Psoas muscle (tissue), 8 donors: ENCODE results near the gene OSBPL7. TPM values are rescaled to one million over a fixed set of nuclear protein-coding genes. Genes with fewer than 3 reads are reported as not detected.

Source experiments
- ATAC-seq, 4 donors: fragments of 200-7000 bp; cut with Tn5 transposase; one replicate each; pipeline ENCODE4 v1.9.1; 2020; ENCODE audit warnings: moderate library complexity in 3 of 4, mild to moderate bottlenecking in 2 of 4
- DNase-seq, 2 donors: peaks; one replicate each; pipeline ENCODE4 v3.0.0-alpha.2; 2020
- H3K27ac ChIP-seq: fragments of 200-600 bp; one replicate; pipeline ENCODE4 v1.8.0; 2022
- H3K27me3 ChIP-seq, 3 donors: fragments of 200-600 bp in 1 of 3; one replicate each; pipeline versions ENCODE4 v1.6.1 to v1.8.0; 2013 to 2022; ENCODE audit warnings: low read length in 2 of 3, mild to moderate bottlenecking in 2 of 3, moderate library complexity in 1 of 3; ENCODE audit not compliant: insufficient read depth in 3 of 3
- H3K36me3 ChIP-seq, 2 donors: fragments of 200-600 bp in 1 of 2; one replicate each; pipeline versions ENCODE4 v1.6.1 to v1.8.0; 2013 to 2022; ENCODE audit warnings: low read depth in 1 of 2, mild to moderate bottlenecking in 1 of 2, moderate library complexity in 1 of 2; ENCODE audit not compliant: insufficient read depth in 1 of 2
- H3K4me1 ChIP-seq: fragments of 200-600 bp; one replicate; pipeline ENCODE4 v1.8.0; 2022
- H3K4me3 ChIP-seq: fragments of 200-600 bp; one replicate; pipeline ENCODE4 v1.8.0; 2022; ENCODE audit warnings: mild to moderate bottlenecking
- H3K9me3 ChIP-seq: fragments of 200-600 bp; one replicate; pipeline ENCODE4 v1.8.0; 2022
- CTCF ChIP-seq: fragments of 200-600 bp; IDR thresholded peaks from one replicate; pipeline ENCODE4 v1.8.0; 2022; ENCODE audit warnings: antibody characterized with exemption
- WGBS, 3 donors: extraction: QIAGEN DNeasy Blood & Tissue Kit; methylation state at CpG; one replicate each; pipeline versions ENCODE4 v1.1.6 to v1.1.7; 2013; 5-methylcytosine and 5-hydroxymethylcytosine counted together
- intact Hi-C, 2 donors: fragments of 100-400 bp; cut with DNase I; formaldehyde crosslinking; loops; one replicate each; pipeline versions ENCODE4 v1.11.0 to v1.14.2; 2022
- polyA plus RNA-seq, 3 donors: library from polyadenylated mRNA; stranded (reverse); fragments of 200-250 nt; gene quantifications; one replicate each; pipeline ENCODE4 v1.2.3, GENCODE V29; 2013
- total RNA-seq, 4 donors: library from RNA; stranded (reverse); fragmentation: NEBNext Ultra II Directional in 2 of 4; extraction: Animal tissue kit (Norgen Biotek cat#: 25700) in 2 of 4; gene quantifications; one replicate each; pipeline versions ENCODE4 v1.2.1 to v1.2.4, GENCODE V29; 2021 to 2023
- donor health status: healthy with polysubstance abuse.
- donor health status: DM: no; HTN: no; CAD: no; lungs with moderate emphysema.
- donor health status: Bipolar disorder and iron deficiency.
- donor health status: healthy.
- donor health status: DM: yes; HTN: yes; CAD: no.
- donor health status: DM: no; HTN: no; CAD: no.
- donor health status: DM: no; HTN: no; CAD: no.
- donor health status: DM: yes; HTN: yes; CAD: no.

The OSBPL7 gene
- total and polyA plus RNA-seq, 7 donors: 0.95 to 23.4 (median 2.6) TPM

- Histone ChIP-seq H3K4me3 (no peak overlapping the region), H3K9me3 (no peaks in the 10 kb centered on the region), H3K27ac (no peak overlapping the region), H3K27me3 (peaks cover 3 to 10% (median 6%) of the 10 kb centered on the region in 3 donors), H3K4me1 (no peaks in the 10 kb centered on the region), H3K36me3 (no peaks in the 10 kb centered on the region)
- no peak for ATAC-seq
- DNase-seq: no peak
- 28 to 50% (median 33%) methylated on average over 1 of the region's 1 CpG for WGBS, 3 donors
- intact Hi-C loops: no loop called here
- no peak for TF ChIP-seq CTCF
Measured at GRCh38 chr17:47757386-47757785, 64.2 kb downstream of the OSBPL7 start.

Other genes with a start within 250 kb of the OSBPL7 start
- gene KPNB1, start 171.9 kb downstream of the OSBPL7 start, total RNA-seq: 100 to 1,000 TPM; 192 to 323 (median 227) TPM
- gene KPNB1, start 171.9 kb downstream of the OSBPL7 start, polyA plus RNA-seq: 100 to 1,000 TPM in 2 of 3 donors, 10 to 100 TPM in 1; 78.0 to 121 (median 120) TPM
- gene TBKBP1, start 127.6 kb downstream of the OSBPL7 start, total RNA-seq: 10 to 100 TPM; 14.5 to 20.6 (median 18.9) TPM
- gene TBKBP1, start 127.6 kb downstream of the OSBPL7 start, polyA plus RNA-seq: 10 to 100 TPM in 2 of 3 donors, 1 to 10 TPM in 1; 5.3 to 37.9 (median 27.4) TPM
- gene TBX21, start 88.6 kb downstream of the OSBPL7 start, total RNA-seq: under 1 TPM; 0.12 to 0.36 (median 0.19) TPM
- gene TBX21, start 88.6 kb downstream of the OSBPL7 start, polyA plus RNA-seq: under 1 TPM in 2 of 3 donors, not detected in 1; 0.04 to 0.12 TPM
- 10 to 100 TPM; 37.8 to 51.9 (median 46.3) TPM for gene MRPL10, start 9.7 kb upstream of the OSBPL7 start, total RNA-seq
- 10 to 100 TPM; 44.1 to 78.6 (median 56.1) TPM for gene MRPL10, start 9.7 kb upstream of the OSBPL7 start, polyA plus RNA-seq
- under 1 TPM in 2 of 4 donors, not detected in 2; 0.15 to 0.54 TPM for gene LRRC46, start 9.9 kb upstream of the OSBPL7 start, total RNA-seq
- gene LRRC46, start 9.9 kb upstream of the OSBPL7 start, polyA plus RNA-seq: under 1 TPM; 0.08 to 0.40 (median 0.22) TPM
- gene SCRN2, start 19.5 kb upstream of the OSBPL7 start, total RNA-seq: 10 to 100 TPM; 12.2 to 33.5 (median 19.5) TPM
- gene SCRN2, start 19.5 kb upstream of the OSBPL7 start, polyA plus RNA-seq: 10 to 100 TPM; 10.7 to 18.8 (median 15.1) TPM
- under 1 TPM in 1 of 4 donors, not detected in 3; 0.16 TPM for gene SP6, start 29.4 kb upstream of the OSBPL7 start, total RNA-seq
- gene SP6, start 29.4 kb upstream of the OSBPL7 start, polyA plus RNA-seq: under 1 TPM in 2 of 3 donors, not detected in 1; 0.04 to 0.27 TPM
- 10 to 100 TPM; 10.8 to 16.1 (median 12.8) TPM for gene SP2, start 74.4 kb upstream of the OSBPL7 start, total RNA-seq
- 10 to 100 TPM in 1 of 3 donors, 1 to 10 TPM in 2; 6.2 to 10.2 (median 7.2) TPM for gene SP2, start 74.4 kb upstream of the OSBPL7 start, polyA plus RNA-seq
- 10 to 100 TPM; 28.2 to 42.3 (median 33.8) TPM for gene PNPO, start 119.8 kb upstream of the OSBPL7 start, total RNA-seq
- gene PNPO, start 119.8 kb upstream of the OSBPL7 start, polyA plus RNA-seq: 10 to 100 TPM; 12.0 to 30.0 (median 12.8) TPM
- not detected for gene PRR15L, start 136.1 kb upstream of the OSBPL7 start, total RNA-seq
- gene PRR15L, start 136.1 kb upstream of the OSBPL7 start, polyA plus RNA-seq: under 1 TPM in 2 of 3 donors, not detected in 1; 0.04 to 0.17 TPM
- 10 to 100 TPM; 21.0 to 44.1 (median 34.5) TPM for gene CDK5RAP3, start 149.3 kb upstream of the OSBPL7 start, total RNA-seq
- gene CDK5RAP3, start 149.3 kb upstream of the OSBPL7 start, polyA plus RNA-seq: 10 to 100 TPM; 25.4 to 29.9 (median 25.6) TPM
- gene COPZ2, start 216.0 kb upstream of the OSBPL7 start, total RNA-seq: 100 to 1,000 TPM in 1 of 4 donors, 10 to 100 TPM in 3; 56.4 to 130 (median 66.4) TPM
- 10 to 100 TPM; 16.8 to 46.0 (median 35.5) TPM for gene COPZ2, start 216.0 kb upstream of the OSBPL7 start, polyA plus RNA-seq
- 1,000 to 10,000 TPM in 3 of 4 donors, 100 to 1,000 TPM in 1; 990 to 1,423 (median 1,174) TPM for gene NFE2L1, start 226.6 kb upstream of the OSBPL7 start, total RNA-seq
- 1,000 to 10,000 TPM in 1 of 3 donors, 100 to 1,000 TPM in 2; 308 to 1,601 (median 620) TPM for gene NFE2L1, start 226.6 kb upstream of the OSBPL7 start, polyA plus RNA-seq